A549 treated with GW870086 at 1 μM for 4 hours (cell line): Measurements from ENCODE around the gene GJC2. TPM values are rescaled to one million over a fixed set of nuclear protein-coding genes. Genes with fewer than 3 reads are reported as not detected.

ENCODE experiments used
- total RNA-seq: library from RNA; stranded (reverse); fragments of 200-300 nt; extraction: Qiagen RNA extraction; gene quantifications from 5 replicates; pipeline ENCODE4 v1.2.3, GENCODE V29; 2022; ENCODE audit warnings: low read depth

Gene GJC2
- 0.17 to 0.53 TPM (median 0.40 TPM) in 5 replicates for total RNA-seq

GRCh38 chr1:228149406-228150119, at the start of gene GJC2:
GJC2 (plus strand) TSS chr1:228149930; CDS start chr1:228157759, 7,829 bp downstream.

DNA sequence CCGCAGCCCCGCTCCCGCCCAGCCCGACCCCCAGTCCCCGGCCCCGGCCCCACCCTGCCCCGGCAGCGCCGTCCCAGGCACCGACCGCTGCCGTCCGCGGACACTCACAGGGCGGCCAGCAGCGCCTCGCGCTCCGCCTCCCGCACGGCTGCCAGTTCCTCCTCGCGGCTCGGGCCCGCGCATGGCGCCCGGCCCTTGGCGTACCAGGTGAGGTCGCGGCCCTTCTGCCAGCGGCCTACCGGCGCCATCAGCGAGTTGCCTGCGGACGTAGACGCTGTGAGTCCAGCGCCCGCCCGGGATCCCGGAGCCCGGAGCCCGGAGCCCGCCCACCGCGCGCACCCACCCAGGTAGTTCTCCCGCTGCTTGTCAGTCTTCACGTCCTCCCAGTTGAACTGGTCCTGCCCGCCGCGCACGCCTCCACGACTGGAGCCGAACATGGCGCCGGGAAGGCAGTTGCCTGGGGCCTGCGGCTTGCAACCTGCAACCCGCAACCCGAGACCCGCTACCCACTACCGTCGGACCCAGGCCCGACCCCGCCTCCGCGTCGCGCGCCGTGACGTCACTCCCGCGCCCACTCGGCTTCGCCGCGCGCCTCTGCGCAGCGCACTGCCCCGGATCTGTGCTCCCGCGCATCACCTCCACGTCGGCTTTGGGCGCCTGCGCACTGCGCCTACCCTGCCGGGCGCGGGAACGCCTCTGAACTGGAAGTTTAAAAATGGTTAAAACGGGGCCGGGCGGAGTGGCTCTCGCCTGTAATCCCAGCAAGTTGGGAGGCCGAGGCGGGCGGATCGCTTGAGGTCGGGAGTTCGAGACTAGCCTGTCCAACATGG, 46.7 kb upstream of the GJC2 start, which contains the start of gene C1orf35:
Gene C1orf35, minus strand, starts transcription at position 535 of the 830 bp plus-strand sequence. Its CDS starts 98 bp downstream, at position 437.

DNA sequence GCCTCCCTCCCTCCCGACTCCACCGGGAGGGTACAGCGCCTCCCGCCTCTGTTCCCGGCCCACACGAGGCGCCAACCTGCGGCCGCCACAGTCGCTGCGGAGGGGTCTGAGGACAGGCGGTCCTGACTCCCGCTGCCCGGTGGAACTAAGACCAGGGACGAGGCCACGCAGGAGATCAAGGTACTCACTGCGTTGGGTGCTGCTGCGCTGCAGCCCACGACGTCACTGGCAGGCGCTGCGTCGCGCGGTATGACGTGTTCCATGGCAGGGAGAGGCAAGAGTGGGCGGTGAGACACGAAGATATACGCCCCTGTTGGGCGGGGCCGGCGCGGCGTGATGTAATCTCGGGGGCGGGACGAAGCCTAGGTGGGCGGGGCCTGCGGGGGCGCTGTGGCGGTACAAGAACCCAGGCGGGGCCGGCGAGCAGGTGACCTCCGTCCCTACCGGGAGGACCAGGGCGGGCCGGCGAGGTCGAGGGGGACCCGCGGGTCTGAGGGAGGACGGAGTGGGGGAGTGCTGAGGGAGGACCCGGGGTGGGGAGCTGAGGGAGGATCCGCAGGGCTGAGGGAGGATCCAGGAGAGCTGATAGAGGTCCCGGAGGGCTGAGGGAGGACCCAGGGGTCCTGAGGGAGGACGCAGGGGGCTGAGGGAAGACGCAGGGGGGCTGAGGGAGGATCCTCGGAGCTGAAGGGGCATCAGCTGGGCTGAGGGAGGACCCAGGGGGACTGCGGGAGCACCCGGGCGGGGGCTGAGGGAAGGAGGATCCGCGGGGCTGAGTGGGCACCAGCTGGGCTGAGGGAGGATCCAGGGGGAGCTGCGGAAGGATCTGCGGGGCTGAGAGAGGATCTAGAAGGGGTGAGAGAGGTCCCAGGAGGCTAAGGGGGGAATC, 40.4 kb upstream of the GJC2 start, which contains the start of gene MRPL55:
Gene MRPL55, minus strand, starts transcription at position 227 of the 889 bp plus-strand sequence. CDS start 1,039 bp downstream, outside the sequence.

DNA sequence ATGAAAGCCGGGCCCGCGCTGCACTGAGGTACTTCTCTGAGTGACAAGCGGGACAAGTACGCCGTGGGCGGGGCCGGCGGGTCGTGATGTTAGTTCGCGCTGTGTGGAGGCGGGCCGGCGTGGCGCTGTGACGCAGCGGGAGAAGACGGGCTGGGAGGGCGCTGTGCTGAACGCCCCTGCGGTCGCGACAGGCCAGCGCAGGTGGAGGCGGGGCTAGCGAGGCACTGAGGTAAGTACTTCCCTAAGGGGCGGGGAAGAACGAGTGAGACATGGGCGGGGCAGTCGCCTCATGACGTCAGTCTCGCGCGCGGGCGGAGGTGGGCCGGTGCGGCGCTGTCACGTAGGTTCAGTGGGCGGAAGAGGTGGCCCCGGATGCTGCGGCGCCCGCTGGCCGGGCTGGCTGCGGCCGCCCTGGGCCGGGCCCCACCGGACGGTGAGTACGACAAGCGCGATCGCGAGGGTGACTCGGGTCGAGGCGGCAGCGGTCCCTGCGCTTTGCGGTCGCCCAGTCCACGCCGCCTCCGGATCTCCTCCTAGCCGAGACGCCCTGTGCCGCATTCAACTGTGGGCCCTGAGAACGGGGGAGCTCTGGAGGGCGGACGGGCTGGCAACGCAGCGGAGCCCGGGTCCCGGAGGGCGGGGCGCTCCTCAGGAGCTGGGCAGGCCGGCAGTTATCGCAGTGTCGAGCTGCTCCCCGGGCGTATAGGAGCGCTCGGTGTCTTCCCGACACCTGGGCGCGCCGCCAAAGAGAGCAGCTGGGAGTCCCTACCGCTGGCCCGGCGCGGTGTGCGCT, 9.6 kb upstream of the GJC2 start, which contains the start of gene GUK1:
Gene GUK1, plus strand, starts transcription at position 349 of the 793 bp plus-strand sequence. Its CDS starts 24 bp downstream, at position 373.

DNA sequence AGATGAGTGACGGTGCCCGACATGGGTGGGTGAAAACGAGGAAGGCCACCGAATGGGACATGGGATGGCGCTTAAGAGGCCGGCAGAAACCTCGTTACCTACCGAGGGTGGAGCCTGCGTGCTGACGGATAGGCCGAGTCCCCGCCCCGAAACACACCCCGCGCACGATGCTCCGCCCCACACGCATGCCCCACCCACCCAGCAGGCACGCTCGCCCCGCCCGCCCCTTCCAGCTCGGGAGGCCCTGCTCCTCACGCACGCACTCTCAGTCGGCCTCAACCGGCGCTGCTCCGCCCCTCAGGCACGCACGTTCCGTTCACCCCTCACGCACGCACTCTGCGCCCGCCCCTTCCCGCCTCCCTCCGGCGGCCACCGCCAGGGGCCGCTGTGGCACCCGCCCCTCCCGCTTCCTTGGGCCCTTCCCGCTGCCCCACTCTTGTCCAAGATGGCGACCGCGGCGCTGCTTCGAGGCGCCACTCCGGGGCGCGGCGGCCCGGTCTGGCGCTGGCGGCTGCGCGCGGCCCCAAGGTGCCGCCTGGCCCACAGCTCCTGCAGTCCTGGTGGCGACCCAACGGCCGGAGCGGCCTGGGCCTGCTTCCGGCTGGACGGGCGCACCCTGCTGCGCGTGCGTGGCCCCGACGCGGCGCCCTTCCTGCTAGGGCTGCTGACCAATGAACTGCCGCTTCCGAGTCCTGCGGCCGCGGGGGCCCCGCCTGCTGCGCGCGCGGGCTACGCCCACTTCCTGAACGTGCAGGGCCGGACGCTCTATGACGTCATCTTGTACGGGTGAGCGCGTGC, 15.8 kb downstream of the GJC2 start, which contains the start of gene IBA57:
Gene IBA57, plus strand, starts transcription at position 433 of the 798 bp plus-strand sequence. Its CDS starts 13 bp downstream, at position 446.

DNA sequence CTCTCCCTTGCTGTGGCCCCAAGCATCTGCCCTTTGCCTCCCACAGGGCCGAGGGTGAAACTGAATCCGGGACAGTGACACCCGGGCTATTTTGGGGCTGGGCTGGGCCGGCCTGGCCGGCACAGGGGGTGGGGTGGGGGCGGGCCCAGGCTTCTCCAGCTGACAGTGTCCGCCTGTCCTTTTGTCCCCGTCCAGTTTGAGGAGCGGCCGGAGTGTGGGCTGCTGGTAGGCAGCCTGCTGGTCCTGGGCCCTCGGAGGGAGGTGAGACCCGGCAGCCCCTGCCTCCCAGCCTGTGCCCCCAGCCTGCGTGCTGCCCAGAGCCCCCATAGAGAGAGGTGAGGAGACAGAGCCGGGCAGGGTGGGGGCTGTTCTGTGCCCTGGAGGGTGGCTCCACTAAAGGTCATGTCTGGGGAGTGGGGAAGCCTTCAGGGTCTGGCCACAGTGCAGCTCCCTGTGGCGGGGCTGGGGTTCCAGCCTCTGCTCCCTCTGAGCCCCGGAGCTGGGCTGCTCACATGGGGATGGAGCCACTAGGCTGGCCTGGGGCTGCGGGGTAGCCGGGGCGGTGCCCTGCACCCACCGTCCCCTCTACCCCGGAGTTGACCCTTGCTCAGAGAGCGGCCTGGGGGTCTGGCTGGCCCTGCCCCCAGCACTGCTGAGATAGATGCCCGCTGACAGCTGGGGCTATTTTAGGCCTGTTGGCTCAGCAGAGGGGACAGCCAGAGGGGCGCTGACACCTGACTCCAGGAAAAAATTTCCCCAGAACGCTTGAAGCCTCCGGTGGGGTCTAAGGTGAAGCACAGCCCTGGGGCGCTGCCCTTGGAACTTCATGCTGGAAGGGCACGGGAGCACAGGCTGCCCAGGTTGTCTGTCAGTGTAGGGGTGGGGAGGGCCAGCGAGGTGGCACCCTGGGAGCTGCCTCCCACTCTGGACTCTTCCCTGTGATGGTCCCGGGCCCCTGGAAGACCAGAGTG, 58.4 kb downstream of the GJC2 start, which contains the start of gene OBSCN:
Gene OBSCN, plus strand, starts transcription at position 194 of the 971 bp plus-strand sequence. CDS start 3,740 bp downstream, outside the sequence.

Other genes starting within 250 kb of the GJC2 start
- 6.1 to 8.5 TPM (median 7.8 TPM) in 5 replicates for gene WNT9A, start 202.0 kb upstream of the GJC2 start, total RNA-seq
- not detected in 5 replicates for gene WNT3A, start 142.9 kb upstream of the GJC2 start, total RNA-seq
- gene ARF1, start 67.2 kb upstream of the GJC2 start, total RNA-seq: 382 to 459 TPM (median 447 TPM) in 5 replicates
- gene C1orf35, start 46.6 kb upstream of the GJC2 start, total RNA-seq: 31.1 to 39.4 TPM (median 36.5 TPM) in 5 replicates
- 76.3 to 85.4 TPM (median 82.1 TPM) in 5 replicates for gene MRPL55, start 40.6 kb upstream of the GJC2 start, total RNA-seq
- 135 to 151 TPM (median 145 TPM) in 5 replicates for gene GUK1, start 9.7 kb upstream of the GJC2 start, total RNA-seq
- gene IBA57, start 15.9 kb downstream of the GJC2 start, total RNA-seq: 3.7 to 6.1 TPM (median 5.5 TPM) in 5 replicates
- 3.6 to 6.2 TPM (median 4.4 TPM) in 5 replicates for gene OBSCN, start 58.1 kb downstream of the GJC2 start, total RNA-seq